Natural killer cell (primary cell): ENCODE results near the gene ADORA2B. TPM values are rescaled to one million over a fixed set of nuclear protein-coding genes. Genes with fewer than 3 reads are reported as not detected.

Source experiments
- ATAC-seq, 3 donors: fragments of 150-1000 bp in 2 of 3; fragments of 200-7000 bp in 1 of 3; cut with Tn5 transposase; 1 replicate in 1 of 3; 2 replicates in 2 of 3; pipeline ENCODE4 v1.10.0; 2021; ENCODE audit warnings: mild to moderate bottlenecking in 2 of 3, moderate library complexity in 2 of 3
- DNase-seq, 2 donors: peaks; one replicate each; pipeline versions ENCODE4 v3.0.0 to v3.0.0-alpha.2; 2013 to 2021; ENCODE audit warnings: mixed read lengths in 1 of 2
- H3K27ac ChIP-seq: one replicate; pipeline ENCODE4 v1.5.1; 2013; ENCODE audit warnings: mild to moderate bottlenecking, low read length
- H3K27me3 ChIP-seq: one replicate; pipeline ENCODE4 v1.6.1; 2013; ENCODE audit warnings: low read length; ENCODE audit not compliant: control insufficient read depth, insufficient read depth
- H3K36me3 ChIP-seq: one replicate; pipeline ENCODE4 v1.6.1; 2013; ENCODE audit warnings: low read length; ENCODE audit not compliant: control insufficient read depth, insufficient read depth
- H3K4me1 ChIP-seq: one replicate; pipeline ENCODE4 v1.6.1; 2013; ENCODE audit warnings: low read length; ENCODE audit not compliant: control insufficient read depth, insufficient read depth
- H3K4me3 ChIP-seq: one replicate; pipeline ENCODE4 v1.5.1; 2013; ENCODE audit warnings: low read length
- H3K9me3 ChIP-seq: one replicate; pipeline ENCODE4 v1.6.1; 2013; ENCODE audit warnings: low read length; ENCODE audit not compliant: control insufficient read depth, insufficient read depth
- H3K27ac Mint-ChIP-seq, 2 donors: one replicate each; pipeline ENCODE4 v1.8.0; 2022; ENCODE audit warnings: mild to moderate bottlenecking in 2 of 2, mixed read lengths in 2 of 2, moderate library complexity in 1 of 2
- H3K27me3 Mint-ChIP-seq, 2 donors: one replicate each; pipeline ENCODE4 v1.8.0; 2022; ENCODE audit warnings: low read depth in 2 of 2, mixed read lengths in 2 of 2
- H3K36me3 Mint-ChIP-seq: one replicate; pipeline ENCODE4 v1.8.0; 2022; ENCODE audit warnings: mixed read lengths
- H3K4me1 Mint-ChIP-seq, 2 donors: one replicate each; pipeline ENCODE4 v1.8.0; 2022; ENCODE audit warnings: mixed read lengths in 2 of 2
- H3K4me3 Mint-ChIP-seq: one replicate; pipeline ENCODE4 v1.8.0; 2022; ENCODE audit warnings: mild to moderate bottlenecking, moderate library complexity, mixed read lengths
- H3K9me3 Mint-ChIP-seq, 2 donors: one replicate each; pipeline ENCODE4 v1.8.0; 2022; ENCODE audit warnings: mixed read lengths in 2 of 2
- CTCF ChIP-seq: fragments of 200-600 bp; IDR thresholded peaks from one replicate; pipeline ENCODE4 v1.8.0; 2022; ENCODE audit warnings: antibody characterized with exemption
- WGBS: methylation state at CpG from one replicate; pipeline ENCODE4 v1.1.7; 2013; ENCODE audit warnings: missing lambda C conversion rate; ENCODE audit not compliant: insufficient coverage; 5-methylcytosine and 5-hydroxymethylcytosine counted together
- intact Hi-C: fragments of 100-400 bp; cut with micrococcal nuclease; formaldehyde crosslinking; loops from one replicate; pipeline ENCODE4 v1.14.2; 2022
- total RNA-seq, 4 donors: library from RNA; stranded (reverse); fragments of 120-200 nt in 1 of 4; gene quantifications; one replicate each; pipeline versions ENCODE4 v1.2.3 to v1.2.4, GENCODE V29; 2013 to 2022

ADORA2B gene
- total RNA-seq, 3 donors from 2014 or later (not counting 1 experiment from before 2014, with no cell fraction given): 0.14 to 0.88 (median 0.41) TPM

GRCh38 chr17:15917021-15917437 is 27.9 kb upstream of the ADORA2B start:
- H3K9me3 ChIP-seq: no peaks in the 10 kb centered on the region
- Mint-ChIP-seq H3K27me3 (peaks cover 0 to 11% of the 10 kb centered on the region in 2 donors), H3K36me3 (no peaks in the 10 kb centered on the region), H3K9me3 (no peaks in the 10 kb centered on the region), H3K4me3 (no peak overlapping the region), H3K27ac (no peak overlapping the region), H3K4me1 (peaks cover 25 to 30% of the 10 kb centered on the region in 2 donors)
- ATAC-seq (no peak), DNase-seq (no peak)
- intact Hi-C loops: no loop called here
- no peak overlapping the region for H3K27ac ChIP-seq
- peaks cover 18% of the 10 kb centered on the region for H3K4me1 ChIP-seq
- 42% methylated on average over 20 of the region's 20 CpGs for WGBS
- no peak for TF ChIP-seq CTCF
- H3K36me3 ChIP-seq: no peaks in the 10 kb centered on the region
- peaks cover 3% of the 10 kb centered on the region for H3K27me3 ChIP-seq
- H3K4me3 ChIP-seq: no peak overlapping the region

DNA sequence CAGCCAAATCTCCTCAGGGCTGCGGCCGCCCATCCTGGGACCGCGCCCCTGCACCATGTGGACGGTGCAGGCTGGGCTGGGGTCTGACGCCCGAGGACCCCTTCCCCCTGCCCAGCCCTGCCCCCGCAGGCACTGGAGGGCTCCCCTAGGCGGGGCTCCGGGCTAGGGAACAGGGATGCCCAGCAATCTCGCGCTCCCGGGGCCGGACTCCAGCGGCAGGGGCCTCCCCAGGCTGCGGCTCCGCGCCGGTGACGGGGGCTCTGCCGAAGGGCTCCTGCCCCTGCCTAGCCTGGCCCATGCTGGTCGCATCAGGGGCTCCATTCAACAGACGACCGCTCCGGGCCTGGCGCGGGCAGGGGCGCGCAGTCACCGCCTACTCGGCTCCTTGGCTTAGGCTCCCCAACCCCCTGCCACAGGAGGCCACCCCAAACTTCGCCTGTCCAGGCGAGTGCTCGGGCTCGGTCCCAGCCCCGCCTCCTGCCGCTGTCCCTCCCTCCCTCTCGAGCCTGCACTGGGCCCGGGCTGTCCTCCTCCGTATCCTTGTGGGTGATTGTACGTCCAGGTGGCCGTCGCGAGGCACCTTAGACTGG is 27.4 kb upstream of the ADORA2B start:
- WGBS: 28% methylated on average over 44 of the region's 44 CpGs
- H3K9me3 ChIP-seq: no peaks in the 10 kb centered on the region
- H3K36me3 ChIP-seq: no peaks in the 10 kb centered on the region
- no peak overlapping the region for H3K27ac ChIP-seq
- peaks cover 18% of the 10 kb centered on the region for H3K4me1 ChIP-seq
- DNase-seq (no peak), ATAC-seq (no peak)
- no peak overlapping the region for H3K4me3 ChIP-seq
- no peaks in the 10 kb centered on the region for H3K9me3 Mint-ChIP-seq
- no peaks in the 10 kb centered on the region for H3K36me3 Mint-ChIP-seq
- intact Hi-C loops: no loop called here
- peaks cover 0 to 11% of the 10 kb centered on the region in 2 donors for H3K27me3 Mint-ChIP-seq
- no peak overlapping the region for H3K27ac Mint-ChIP-seq
- H3K4me3 Mint-ChIP-seq: no peak overlapping the region
- no peak for TF ChIP-seq CTCF
- H3K4me1 Mint-ChIP-seq: peaks cover 25 to 30% of the 10 kb centered on the region in 2 donors
- H3K27me3 ChIP-seq: peaks cover 3% of the 10 kb centered on the region

DNA sequence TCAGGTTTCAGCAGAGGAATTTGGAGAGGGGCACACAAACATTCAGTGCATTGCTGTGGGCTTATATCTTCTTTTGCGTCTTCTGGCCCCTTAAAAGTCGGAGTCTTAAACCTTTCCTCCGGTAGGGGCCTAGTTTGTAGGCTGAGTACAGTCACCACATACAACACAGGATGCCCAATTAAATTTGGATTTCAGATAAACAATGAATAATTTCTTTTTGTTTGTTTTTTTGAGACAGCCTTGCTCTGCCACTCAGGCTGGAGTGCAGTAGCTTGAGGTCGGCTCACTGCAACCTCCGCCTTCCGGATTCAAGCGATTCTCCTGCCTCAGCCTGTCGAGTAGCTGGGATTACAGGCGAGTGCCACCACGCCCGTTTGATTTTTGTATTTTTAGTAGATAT is 26.7 kb upstream of the ADORA2B start:
- peaks cover 18% of the 10 kb centered on the region for H3K4me1 ChIP-seq
- TF ChIP-seq CTCF: no peak
- WGBS: 94% methylated on average over 11 of the region's 11 CpGs
- ATAC-seq (no peak), DNase-seq (no peak)
- no peak overlapping the region for H3K27ac Mint-ChIP-seq
- intact Hi-C loops: no loop called here
- H3K4me3 ChIP-seq: no peak overlapping the region
- peaks cover 25 to 29% of the 10 kb centered on the region in 2 donors for H3K4me1 Mint-ChIP-seq
- H3K36me3 Mint-ChIP-seq: no peaks in the 10 kb centered on the region
- no peak overlapping the region for H3K27ac ChIP-seq
- peaks cover 3% of the 10 kb centered on the region for H3K27me3 ChIP-seq
- no peaks in the 10 kb centered on the region for H3K9me3 Mint-ChIP-seq
- H3K36me3 ChIP-seq: no peaks in the 10 kb centered on the region
- no peak overlapping the region for H3K4me3 Mint-ChIP-seq
- peaks cover 0 to 11% of the 10 kb centered on the region in 2 donors for H3K27me3 Mint-ChIP-seq
- H3K9me3 ChIP-seq: no peaks in the 10 kb centered on the region

- intact Hi-C loops: no loop called here
- Histone ChIP-seq H3K27ac (no peak overlapping the region), H3K27me3 (peaks cover 3% of the 10 kb centered on the region), H3K4me3 (no peak overlapping the region), H3K36me3 (no peaks in the 10 kb centered on the region), H3K9me3 (no peaks in the 10 kb centered on the region), H3K4me1 (peaks cover 15% of the 10 kb centered on the region)
- H3K27ac Mint-ChIP-seq: no peak overlapping the region
- DNase-seq (no peak), ATAC-seq (no peak)
- H3K27me3 Mint-ChIP-seq: peaks cover 0 to 11% of the 10 kb centered on the region in 2 donors
- WGBS: 91% methylated on average over 9 of the region's 9 CpGs
- H3K4me1 Mint-ChIP-seq: peaks cover 20 to 24% of the 10 kb centered on the region in 2 donors
- H3K36me3 Mint-ChIP-seq: no peaks in the 10 kb centered on the region
- no peaks in the 10 kb centered on the region for H3K9me3 Mint-ChIP-seq
- no peak for TF ChIP-seq CTCF
- H3K4me3 Mint-ChIP-seq: no peak overlapping the region
These were observed 26.2 kb upstream of the ADORA2B start for GRCh38 chr17:15918661-15919259.
